Esophagus muscularis mucosa (tissue), 4 donors: ENCODE results near the gene PRR23E. TPM values are rescaled to one million over a fixed set of nuclear protein-coding genes. Genes with fewer than 3 reads are reported as not detected.

Experiments used
- DNase-seq: peaks from one replicate; pipeline ENCODE4 v3.0.0-alpha.2; 2017; ENCODE audit errors: extremely low spot score
- H3K27ac ChIP-seq, 4 donors: fragments of 200-600 bp; sonication (generic); replicated peaks in 1 of 4; 1 replicate in 3 of 4; 2 replicates in 1 of 4; pipeline ENCODE4 v1.5.1; 2016 to 2019; ENCODE audit warnings: mild to moderate bottlenecking in 1 of 4
- H3K27me3 ChIP-seq, 4 donors: fragments of 200-600 bp; sonication (generic); one replicate each; pipeline versions ENCODE4 v1.5.1 to v1.6.0; 2016 to 2019
- H3K36me3 ChIP-seq, 4 donors: fragments of 200-600 bp; sonication (generic); one replicate each; pipeline ENCODE4 v1.5.1; 2016 to 2019
- H3K4me1 ChIP-seq, 4 donors: fragments of 200-600 bp; sonication (generic); one replicate each; pipeline ENCODE4 v1.5.1; 2016 to 2019
- H3K4me3 ChIP-seq, 4 donors: fragments of 200-600 bp; sonication (generic); 1 replicate in 2 of 4; 2 replicates in 2 of 4; pipeline ENCODE4 v1.5.1; 2016 to 2019; ENCODE audit warnings: mild to moderate bottlenecking in 4 of 4, moderate library complexity in 1 of 4
- H3K9me3 ChIP-seq, 4 donors: fragments of 200-600 bp; sonication (generic); 1 replicate in 3 of 4; 2 replicates in 1 of 4; pipeline ENCODE4 v1.5.1; 2016 to 2019
- CTCF ChIP-seq, 3 experiments: fragments of 200-600 bp in 2 of 3; fragments of 450-650 bp in 1 of 3; sonication (generic) in 2 of 3; IDR thresholded peaks; one replicate each; pipeline ENCODE4 v1.5.1; 2017 to 2019; ENCODE audit warnings: antibody characterized with exemption in 3 of 3, mild to moderate bottlenecking in 2 of 3, moderate library complexity in 1 of 3
- EP300 ChIP-seq: sonication (generic); formaldehyde crosslinking; IDR thresholded peaks from one replicate; pipeline ENCODE4 v1.6.1; 2017; ENCODE audit warnings: antibody characterized with exemption
- POLR2A ChIP-seq: fragments of 450-650 bp; IDR thresholded peaks from one replicate; pipeline ENCODE4 v1.6.1; 2017; ENCODE audit warnings: antibody characterized with exemption, moderate library complexity, mild to moderate bottlenecking, low read depth
- POLR2AphosphoS5 ChIP-seq, 2 donors: sonication (generic); formaldehyde crosslinking; IDR thresholded peaks; one replicate each; pipeline ENCODE4 v1.6.1; 2017; ENCODE audit warnings: antibody characterized with exemption in 2 of 2
- WGBS: methylation state at CpG from one replicate; pipeline ENCODE4 v1.1.5; 2018; 5-methylcytosine and 5-hydroxymethylcytosine counted together
- intact Hi-C: fragments of 100-400 bp; cut with DNase I; formaldehyde crosslinking; loops from one replicate; pipeline ENCODE4 v1.15.1; 2023
- total RNA-seq, 4 donors: library from RNA; depleted of rRNA; stranded (reverse); fragments of >200 nt; gene quantifications; one replicate each; pipeline versions ENCODE4 v1.1.0 to v1.2.1, GENCODE V29; 2016

The PRR23E gene
- total RNA-seq, 4 donors from 2014 or later = not detected

- Histone ChIP-seq H3K36me3 (no peaks in the 10 kb centered on the region), H3K27ac (no peak overlapping the region), H3K4me1 (no peaks in the 10 kb centered on the region), H3K9me3 (no peaks in the 10 kb centered on the region), H3K27me3 (no peaks in the 10 kb centered on the region), H3K4me3 (no peak overlapping the region)
- intact Hi-C loops = no loop called here
- TF ChIP-seq POLR2A (no peak), EP300 (no peak), CTCF (IDR thresholded peaks at IDR 0.05) (no peak), POLR2AphosphoS5 (IDR thresholded peaks at IDR 0.05) (no peak)
- no peak for DNase-seq
- WGBS = 92% methylated on average over 4 of the region's 4 CpGs
Measured at GRCh38 chr3:127185962-127186674, 6.8 kb upstream of the PRR23E start.

GRCh38 chr3:127187316-127187715, 5.6 kb upstream of the PRR23E start:
- Histone ChIP-seq H3K9me3 (peaks cover 0 to 10% (median 0%) of the 10 kb centered on the region in 4 donors), H3K4me3 (no peak overlapping the region), H3K36me3 (no peaks in the 10 kb centered on the region), H3K27me3 (no peaks in the 10 kb centered on the region), H3K4me1 (no peaks in the 10 kb centered on the region), H3K27ac (no peak overlapping the region)
- TF ChIP-seq CTCF (IDR thresholded peaks at IDR 0.05) (no peak), POLR2AphosphoS5 (IDR thresholded peaks at IDR 0.05) (no peak), POLR2A (no peak), EP300 (no peak)
- intact Hi-C loops = no loop called here
- 96% methylated on average over 1 of the region's 1 CpG for WGBS
- no peak for DNase-seq

GRCh38 chr3:127193341-127193740, 410 bp downstream of the PRR23E start:
- intact Hi-C loops = no loop called here
- H3K27me3 ChIP-seq = peaks cover 0 to 22% (median 0%) of the 10 kb centered on the region in 4 donors
- H3K36me3 ChIP-seq = no peaks in the 10 kb centered on the region
- no peak overlapping the region for H3K4me3 ChIP-seq
- WGBS = 69% methylated on average over 11 of the region's 11 CpGs
- H3K4me1 ChIP-seq = no peaks in the 10 kb centered on the region
- TF ChIP-seq POLR2AphosphoS5 (IDR thresholded peaks at IDR 0.05) (no peak), EP300 (no peak), CTCF (IDR thresholded peaks at IDR 0.05) (no peak), POLR2A (no peak)
- no peak overlapping the region for H3K27ac ChIP-seq
- H3K9me3 ChIP-seq = peaks cover 0 to 13% (median 0%) of the 10 kb centered on the region in 4 donors
- DNase-seq = no peak

GRCh38 chr3:127193775-127194174, 844 bp downstream of the PRR23E start:
- Histone ChIP-seq H3K4me3 (no peak overlapping the region), H3K4me1 (no peaks in the 10 kb centered on the region), H3K9me3 (peaks cover 0 to 13% (median 0%) of the 10 kb centered on the region in 4 donors), H3K27me3 (peaks cover 0 to 22% (median 0%) of the 10 kb centered on the region in 4 donors), H3K27ac (no peak overlapping the region), H3K36me3 (no peaks in the 10 kb centered on the region)
- DNase-seq = no peak
- WGBS = 85% methylated on average over 3 of the region's 3 CpGs
- TF ChIP-seq EP300 (no peak), POLR2A (no peak), CTCF (IDR thresholded peaks at IDR 0.05) (no peak), POLR2AphosphoS5 (IDR thresholded peaks at IDR 0.05) (no peak)
- intact Hi-C loops = no loop called here
